ENCODE measurements around the gene CTSA. TPM values are rescaled to one million over a fixed set of nuclear protein-coding genes. Genes with fewer than 3 reads are reported as not detected.

CTSA gene
- total and polyA plus RNA-seq, 12 donors = 306 to 854 (median 549) TPM

GRCh38 chr20:45909817-45910669, 18.9 kb downstream of the CTSA start:
- Histone ChIP-seq H3K36me3 (replicated peaks in 1 of 2) (peaks cover 0 to 32% of the 10 kb centered on the region in 2 donors), H3K4me1 (replicated peaks in 1 of 2) (peaks cover 18 to 45% of the 10 kb centered on the region in 2 donors), H3K4me3 (peak overlapping the region in 1 of 4 donors; percentile 87), H3K27me3 (no peaks in the 10 kb centered on the region), H3K27ac (peak overlapping the region in 3 of 5 donors; percentile 31 to 92 (median 67)), H3K9me3 (replicated peaks in 1 of 3) (no peaks in the 10 kb centered on the region)
- WGBS, 4 donors = 72 to 76% (median 74%) methylated on average over 19 to 22 of the region's 22 CpGs
- no peak for TF ChIP-seq POLR2A (IDR thresholded peaks at IDR 0.05)
- no peak for TF ChIP-seq CTCF (IDR thresholded peaks at IDR 0.05)
- peak in 1 of 7 donors; percentile 40 for DNase-seq
- intact Hi-C loops (cut with DNase I) = no loop called here

- WGBS, 4 donors = 1 to 3% (median 2%) methylated on average over 28 to 43 of the region's 43 CpGs
- peak overlapping the region in 3 of 4 donors; percentile 24 to 87 (median 30) for H3K4me3 ChIP-seq
- peak; percentile 38 to 92 for TF ChIP-seq POLR2A (IDR thresholded peaks at IDR 0.05)
- TF ChIP-seq CTCF (IDR thresholded peaks at IDR 0.05) = no peak
- H3K36me3 ChIP-seq (replicated peaks in 1 of 2) = peaks cover 0 to 24% of the 10 kb centered on the region in 2 donors
- no peaks in the 10 kb centered on the region for H3K9me3 ChIP-seq (replicated peaks in 1 of 3)
- DNase-seq = peak; percentile 98 to 100 (median 100)
- peaks cover 13 to 37% of the 10 kb centered on the region in 2 donors for H3K4me1 ChIP-seq (replicated peaks in 1 of 2)
- H3K27me3 ChIP-seq = no peaks in the 10 kb centered on the region
- intact Hi-C loops (cut with DNase I) = no loop called here
- H3K27ac ChIP-seq = peak overlapping the region; percentile 77 to 92 (median 89)
These were observed 19.7 kb downstream of the CTSA start for GRCh38 chr20:45910670-45911485.

GRCh38 chr20:45911486-45912343, 20.6 kb downstream of the CTSA start, which contains the start of gene PLTP:
PLTP (minus strand) TSS chr20:45912155; CDS start chr20:45911452, 703 bp downstream.
- Histone ChIP-seq H3K4me1 (replicated peaks in 1 of 2) (peaks cover 13 to 33% of the 10 kb centered on the region in 2 donors), H3K9me3 (replicated peaks in 1 of 3) (no peaks in the 10 kb centered on the region)
- intact Hi-C loops (cut with DNase I) = no loop called here

More at GRCh38 chr20:45911486-45912343, 20.6 kb downstream of the CTSA start, which contains the start of gene PLTP:
- peak within 1 kb of the TSS; percentile 24 to 87 (median 49) for H3K4me3 ChIP-seq
- H3K36me3 ChIP-seq (replicated peaks in 1 of 2) = peaks cover 0 to 18% of the 10 kb centered on the region in 2 donors
- peak; percentile 81 to 92 for TF ChIP-seq POLR2A (IDR thresholded peaks at IDR 0.05)
- TF ChIP-seq CTCF (IDR thresholded peaks at IDR 0.05) = peak in 1 of 6 experiments; percentile 12
- peak; percentile 70 to 84 (median 77) for DNase-seq
- H3K27me3 ChIP-seq = no peaks in the 10 kb centered on the region
- peak within 1 kb of the TSS; percentile 77 to 92 (median 89) for H3K27ac ChIP-seq
- 0 to 5% (median 1%) methylated on average over 11 to 58 of the region's 58 CpGs for WGBS, 4 donors
